GM18868 (cell line): ENCODE data around the gene DIO1.

Experiments used
- ATAC-seq: cut with Tn5 transposase; IDR thresholded peaks from one replicate; pipeline ENCODE4 v1.9.1; 2021; ENCODE audit warnings: mild to moderate bottlenecking, moderate library complexity; ENCODE audit not compliant: unreplicated experiment

Gene DIO1

GRCh38 chr1:53892911-53893310 lies 1.1 kb upstream of the DIO1 start:
- no peak for ATAC-seq

- ATAC-seq = no peak
Measured at GRCh38 chr1:53894644-53895043, 657 bp downstream of the DIO1 start.

GRCh38 chr1:53895421-53895820 lies 1.4 kb downstream of the DIO1 start:
- ATAC-seq = no peak

- ATAC-seq = no peak
Measured at GRCh38 chr1:53896635-53897229, 2.7 kb downstream of the DIO1 start.

- ATAC-seq = no peak
Measured at GRCh38 chr1:53899206-53899628, 5.2 kb downstream of the DIO1 start.

GRCh38 chr1:53899708-53900107 lies 5.7 kb downstream of the DIO1 start:
- no peak for ATAC-seq

GRCh38 chr1:53902235-53903138 lies 8.5 kb downstream of the DIO1 start:
- ATAC-seq = no peak

GRCh38 chr1:53905509-53905908 lies 11.5 kb downstream of the DIO1 start:
- ATAC-seq = no peak

GRCh38 chr1:53906121-53906520 lies 12.1 kb downstream of the DIO1 start:
- no peak for ATAC-seq

- ATAC-seq = no peak
Measured at GRCh38 chr1:53909946-53910345, 16.0 kb downstream of the DIO1 start.

- ATAC-seq = no peak
Measured at GRCh38 chr1:53911442-53911841, 17.5 kb downstream of the DIO1 start.

GRCh38 chr1:53913352-53914033 lies 19.5 kb downstream of the DIO1 start:
- no peak for ATAC-seq

- ATAC-seq = no peak
Measured at GRCh38 chr1:53918343-53918742, 24.4 kb downstream of the DIO1 start.

GRCh38 chr1:53919675-53920066 lies 25.7 kb downstream of the DIO1 start:
- ATAC-seq = no peak

GRCh38 chr1:53927376-53927881 lies 33.4 kb downstream of the DIO1 start:
- no peak for ATAC-seq

- no peak for ATAC-seq
Measured at GRCh38 chr1:53929246-53929960, 35.4 kb downstream of the DIO1 start.

GRCh38 chr1:53930932-53931331 lies 36.9 kb downstream of the DIO1 start:
- no peak for ATAC-seq

- ATAC-seq = no peak
Measured at GRCh38 chr1:53931523-53931922, 37.5 kb downstream of the DIO1 start.

- ATAC-seq = no peak
Measured at GRCh38 chr1:53934170-53934765, 40.3 kb downstream of the DIO1 start.

- no peak for ATAC-seq
Measured at GRCh38 chr1:53936430-53936829, 42.4 kb downstream of the DIO1 start.
